WTC11 (cell line): ENCODE measurements around the gene SSX4B.
"Not testable (repeated sequence)": the region's sequence is repeated elsewhere in the genome, so short reads cannot be mapped to it uniquely, and the experiment has no call there.

Experiments
- ATF2 ChIP-seq: sonication (generic); formaldehyde crosslinking; IDR thresholded peaks from 2 replicates; pipeline ENCODE4 v1.8.1; 2022; ENCODE audit warnings: low read depth, missing genetic modification reagents, borderline replicate concordance
- CTCF ChIP-seq: fragments of 200-600 bp; IDR thresholded peaks from 2 replicates; pipeline ENCODE4 v1.8.0; 2022; ENCODE audit warnings: antibody characterized with exemption
- E2F1 ChIP-seq: sonication (generic); formaldehyde crosslinking; IDR thresholded peaks from 2 replicates; pipeline ENCODE4 v1.8.0; 2022; ENCODE audit warnings: mild to moderate bottlenecking, missing genetic modification reagents
- ELF4 ChIP-seq: sonication (generic); formaldehyde crosslinking; IDR thresholded peaks from 2 replicates; pipeline ENCODE4 v1.8.1; 2022; ENCODE audit warnings: low read depth, mild to moderate bottlenecking, moderate library complexity, missing genetic modification reagents
- ESRRA ChIP-seq: sonication (generic); formaldehyde crosslinking; IDR thresholded peaks from 2 replicates; pipeline ENCODE4 v1.8.1; 2022; ENCODE audit warnings: mild to moderate bottlenecking, missing genetic modification reagents, borderline replicate concordance
- MAX ChIP-seq: sonication (generic); formaldehyde crosslinking; IDR thresholded peaks from 2 replicates; pipeline ENCODE4 v1.8.0; 2022; ENCODE audit warnings: mild to moderate bottlenecking, missing genetic modification reagents
- NFYB ChIP-seq: sonication (generic); formaldehyde crosslinking; conservative IDR thresholded peaks from 2 replicates; pipeline ENCODE4 v1.8.0; 2022; ENCODE audit warnings: low read depth, missing genetic modification reagents
- NR1H2 ChIP-seq: sonication (generic); formaldehyde crosslinking; IDR thresholded peaks from 2 replicates; pipeline ENCODE4 v1.9.0; 2021; ENCODE audit warnings: mild to moderate bottlenecking, moderate library complexity, missing genetic modification reagents
- STAT6 ChIP-seq: sonication (generic); formaldehyde crosslinking; conservative IDR thresholded peaks from 2 replicates; pipeline ENCODE4 v1.8.1; 2023; ENCODE audit warnings: mild to moderate bottlenecking, low read depth, missing genetic modification reagents, moderate library complexity
- USF2 ChIP-seq: sonication (generic); formaldehyde crosslinking; IDR thresholded peaks from 2 replicates; pipeline ENCODE4 v1.8.1; 2023; ENCODE audit warnings: mild to moderate bottlenecking, missing genetic modification reagents, moderate library complexity
- ZNF425 ChIP-seq: fragments of 250-450 bp; sonication (Bioruptor Pico); conservative IDR thresholded peaks from 2 replicates; pipeline ENCODE4 v1.9.0; 2021; ENCODE audit warnings: mild to moderate bottlenecking
- ZNF532 ChIP-seq: fragments of 250-450 bp; sonication (Bioruptor Pico); IDR thresholded peaks from 2 replicates; pipeline ENCODE4 v1.9.0; 2021; ENCODE audit warnings: mild to moderate bottlenecking, borderline replicate concordance
- ZSCAN18 ChIP-seq: fragments of 250-450 bp; sonication (Bioruptor Pico); IDR thresholded peaks from 2 replicates; pipeline ENCODE4 v2.1.2; 2022; ENCODE audit warnings: mild to moderate bottlenecking, moderate library complexity

- TF ChIP-seq CTCF; ZSCAN18 (CRISPR knock-in tag); STAT6 (CRISPR knock-in tag); NFYB (CRISPR knock-in tag); E2F1 (CRISPR knock-in tag); ZNF532 (CRISPR knock-in tag); ESRRA (CRISPR knock-in tag); MAX (CRISPR knock-in tag); ZNF425 (CRISPR knock-in tag); ELF4 (CRISPR knock-in tag); ATF2; USF2 (CRISPR knock-in tag); NR1H2 (CRISPR knock-in tag): not testable (repeated sequence)
Observed at GRCh38 chrX:48370408-48370807, 41.4 kb downstream of the SSX4B start.
